Activated naive CD8-positive, alpha-beta T cell treated with anti-CD3 and anti-CD28 coated beads, Interleukin-2, amount 10 ng/mL, durations not matched to agents 7 days and 5 days (primary cell): ENCODE data around the gene IRAK3. TPM values are rescaled to one million over a fixed set of nuclear protein-coding genes. Genes with fewer than 3 reads are reported as not detected.

Experiments
- ATAC-seq: fragments of 150-1000 bp; cut with Tn5 transposase; one replicate; pipeline ENCODE4 v1.10.0; 2021; ENCODE audit warnings: low read depth, moderate library complexity
- POLR2A ChIA-PET: fragments of 350-600 bp; sonication (Branson Sonifier 250); formaldehyde crosslinking; loops from one replicate; lab custom pipeline; 2021; ENCODE audit warnings: antibody characterized with exemption; lab: Charles Lee
- DNase-seq: peaks from one replicate; pipeline ENCODE4 v3.0.0; 2021
- H3K27ac Mint-ChIP-seq: one replicate; pipeline ENCODE4 v1.8.0; 2022; ENCODE audit warnings: mild to moderate bottlenecking, mixed read lengths
- H3K27me3 Mint-ChIP-seq: one replicate; pipeline ENCODE4 v1.8.0; 2022; ENCODE audit warnings: mild to moderate bottlenecking, moderate library complexity, mixed read lengths
- H3K36me3 Mint-ChIP-seq: one replicate; pipeline ENCODE4 v1.8.0; 2021; ENCODE audit warnings: mild to moderate bottlenecking, mixed read lengths
- H3K4me1 Mint-ChIP-seq: one replicate; pipeline ENCODE4 v1.8.0; 2021; ENCODE audit warnings: mixed read lengths
- H3K4me3 Mint-ChIP-seq: one replicate; pipeline ENCODE4 v1.8.0; 2022; ENCODE audit warnings: mild to moderate bottlenecking, moderate library complexity, mixed read lengths
- H3K9me3 Mint-ChIP-seq: one replicate; pipeline ENCODE4 v1.8.0; 2021; ENCODE audit warnings: mixed read lengths
- total RNA-seq, 2 experiments: library from RNA; stranded (reverse); gene quantifications; one replicate each; pipeline ENCODE4 v1.2.3, GENCODE V29; 2021

The IRAK3 gene
- total RNA-seq, 2 experiments from 2014 or later: 0.43 to 0.53 TPM

DNA sequence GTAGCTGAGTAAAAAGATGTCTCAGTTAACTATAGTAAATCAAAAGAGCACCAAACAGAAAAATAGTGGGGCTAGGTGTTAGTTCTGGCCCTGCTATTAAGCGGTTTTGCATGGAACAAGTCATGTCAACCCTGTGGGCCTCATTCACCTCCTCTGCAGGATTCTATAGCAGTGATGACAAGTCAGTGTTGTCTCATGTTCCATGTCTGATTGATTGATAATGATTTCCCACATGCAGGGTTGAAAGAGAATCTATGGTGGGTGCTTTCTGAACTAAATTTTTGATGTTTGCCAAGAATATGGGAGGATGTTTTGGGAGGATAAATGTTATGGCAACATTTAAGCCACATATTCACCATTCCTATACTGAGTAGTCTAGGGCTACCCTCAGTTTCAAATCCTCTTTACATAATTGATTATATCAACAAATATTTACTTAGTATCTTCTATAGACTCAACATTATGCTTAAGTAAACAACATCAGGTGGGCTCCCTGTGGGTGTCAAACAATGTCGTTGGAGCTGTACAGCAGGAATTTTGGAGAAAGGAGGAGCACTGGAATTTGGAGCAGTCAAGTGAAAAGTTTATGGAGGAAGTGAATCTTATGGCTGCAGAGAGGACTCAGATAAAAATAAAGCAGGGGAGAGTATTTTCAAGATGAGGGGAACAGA is 48.6 kb downstream of the IRAK3 start:
- POLR2A ChIA-PET: no interaction called here
- Mint-ChIP-seq H3K4me3 (no peak overlapping the region), H3K4me1 (peaks cover 2% of the 10 kb centered on the region), H3K36me3 (no peaks in the 10 kb centered on the region), H3K27me3 (peaks cover 35% of the 10 kb centered on the region), H3K9me3 (no peaks in the 10 kb centered on the region), H3K27ac (no peak overlapping the region)
- DNase-seq (no peak), ATAC-seq (no peak)

DNA sequence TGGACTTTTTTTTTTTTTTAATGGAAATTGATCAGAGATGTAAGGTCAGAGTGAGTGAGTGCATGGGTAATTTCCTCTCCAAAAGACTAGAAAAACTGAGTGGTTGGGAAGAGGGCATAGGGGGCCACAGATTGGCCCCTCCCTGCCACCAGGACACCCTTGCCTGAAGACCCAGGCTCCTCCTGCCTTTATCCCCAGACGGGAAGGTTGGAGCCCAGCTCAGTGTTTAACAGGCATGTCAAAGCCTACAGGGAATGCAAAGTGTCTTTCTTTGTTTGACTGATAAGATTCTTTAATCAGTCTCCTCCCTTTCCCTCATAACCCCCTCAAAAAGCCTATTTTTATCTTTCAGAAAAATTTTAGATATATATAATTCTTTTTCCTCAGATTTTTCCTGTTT is 50.3 kb downstream of the IRAK3 start:
- peaks cover 31% of the 10 kb centered on the region for H3K27me3 Mint-ChIP-seq
- no peak overlapping the region for H3K4me3 Mint-ChIP-seq
- peaks cover 2% of the 10 kb centered on the region for H3K4me1 Mint-ChIP-seq
- H3K9me3 Mint-ChIP-seq: no peaks in the 10 kb centered on the region
- H3K27ac Mint-ChIP-seq: no peak overlapping the region
- no peaks in the 10 kb centered on the region for H3K36me3 Mint-ChIP-seq
- POLR2A ChIA-PET: no interaction called here
- DNase-seq: no peak
- ATAC-seq: no peak

DNA sequence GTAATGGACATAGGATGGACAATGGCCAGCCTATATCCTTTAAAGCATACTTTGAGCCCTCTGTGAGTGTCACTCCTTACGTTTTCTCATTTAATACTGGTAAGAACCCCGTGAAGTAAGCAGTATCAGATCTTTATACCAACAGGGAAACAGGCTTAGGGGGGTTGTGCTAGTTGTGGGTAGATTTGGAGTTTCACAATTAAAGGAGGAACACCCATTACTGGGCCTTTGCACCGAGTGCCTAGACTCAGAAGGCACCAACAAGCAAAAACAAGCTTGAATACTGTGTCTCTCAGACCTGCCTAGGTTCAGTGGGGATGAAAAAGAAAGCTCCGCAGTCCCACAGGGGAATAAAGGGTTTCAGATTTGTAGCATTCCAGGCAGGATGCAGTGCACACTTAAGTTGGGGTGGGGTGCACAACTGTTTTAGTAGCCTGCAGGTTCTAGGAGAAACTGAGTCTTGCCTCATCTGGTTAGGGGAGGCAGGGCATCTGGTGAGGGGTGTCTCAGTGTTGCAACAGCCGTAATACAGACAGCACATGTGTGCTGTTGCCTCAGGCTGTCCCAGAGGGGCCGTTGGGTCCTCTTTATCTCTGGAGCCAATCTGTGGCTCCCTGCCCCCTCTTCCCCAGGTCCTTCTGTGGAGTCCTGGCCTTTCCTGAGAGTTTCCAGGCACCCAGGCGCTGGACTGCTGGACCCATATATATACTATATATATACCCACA is 51.2 kb downstream of the IRAK3 start:
- H3K27me3 Mint-ChIP-seq: peaks cover 27% of the 10 kb centered on the region
- H3K4me3 Mint-ChIP-seq: no peak overlapping the region
- ATAC-seq (no peak), DNase-seq (no peak)
- H3K9me3 Mint-ChIP-seq: no peaks in the 10 kb centered on the region
- H3K36me3 Mint-ChIP-seq: no peaks in the 10 kb centered on the region
- H3K27ac Mint-ChIP-seq: no peak overlapping the region
- POLR2A ChIA-PET: no interaction called here
- H3K4me1 Mint-ChIP-seq: peaks cover 2% of the 10 kb centered on the region

GRCh38 chr12:66241061-66242043 is 52.3 kb downstream of the IRAK3 start:
- no peak overlapping the region for H3K27ac Mint-ChIP-seq
- H3K9me3 Mint-ChIP-seq: no peaks in the 10 kb centered on the region
- ATAC-seq (no peak), DNase-seq (no peak)
- no peaks in the 10 kb centered on the region for H3K4me1 Mint-ChIP-seq
- no peaks in the 10 kb centered on the region for H3K36me3 Mint-ChIP-seq
- H3K4me3 Mint-ChIP-seq: no peak overlapping the region
- peaks cover 21% of the 10 kb centered on the region for H3K27me3 Mint-ChIP-seq
- POLR2A ChIA-PET: no interaction called here

GRCh38 chr12:66242311-66242710 is 53.3 kb downstream of the IRAK3 start:
- no peaks in the 10 kb centered on the region for H3K36me3 Mint-ChIP-seq
- POLR2A ChIA-PET: no interaction called here
- H3K4me3 Mint-ChIP-seq: no peak overlapping the region
- DNase-seq (no peak), ATAC-seq (no peak)
- H3K27ac Mint-ChIP-seq: no peak overlapping the region
- H3K4me1 Mint-ChIP-seq: no peaks in the 10 kb centered on the region
- peaks cover 14% of the 10 kb centered on the region for H3K27me3 Mint-ChIP-seq
- H3K9me3 Mint-ChIP-seq: no peaks in the 10 kb centered on the region

DNA sequence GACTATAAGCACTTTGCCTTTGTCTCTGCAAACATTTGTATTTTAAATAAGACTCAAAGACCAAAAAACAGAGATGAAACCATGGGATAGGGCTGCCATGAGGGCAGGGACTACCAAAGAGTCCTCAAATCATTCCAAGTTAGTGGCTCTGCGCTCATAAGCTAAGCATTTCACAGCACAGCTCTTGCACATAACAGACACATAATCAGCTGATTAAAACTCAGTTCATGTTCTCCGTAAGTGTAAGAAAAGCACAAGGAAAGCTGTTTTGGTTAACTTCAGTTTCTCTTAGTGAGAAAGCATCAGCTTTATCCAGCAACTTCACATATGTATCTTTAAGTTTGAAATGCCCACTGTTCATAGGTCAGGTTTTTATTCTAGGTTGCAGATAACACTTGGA is 54.9 kb downstream of the IRAK3 start:
- Mint-ChIP-seq H3K36me3 (no peaks in the 10 kb centered on the region), H3K4me3 (no peak overlapping the region), H3K27ac (no peak overlapping the region), H3K9me3 (no peaks in the 10 kb centered on the region), H3K4me1 (no peaks in the 10 kb centered on the region), H3K27me3 (peaks cover 7% of the 10 kb centered on the region)
- POLR2A ChIA-PET: no interaction called here
- no peak for DNase-seq
- no peak for ATAC-seq

DNA sequence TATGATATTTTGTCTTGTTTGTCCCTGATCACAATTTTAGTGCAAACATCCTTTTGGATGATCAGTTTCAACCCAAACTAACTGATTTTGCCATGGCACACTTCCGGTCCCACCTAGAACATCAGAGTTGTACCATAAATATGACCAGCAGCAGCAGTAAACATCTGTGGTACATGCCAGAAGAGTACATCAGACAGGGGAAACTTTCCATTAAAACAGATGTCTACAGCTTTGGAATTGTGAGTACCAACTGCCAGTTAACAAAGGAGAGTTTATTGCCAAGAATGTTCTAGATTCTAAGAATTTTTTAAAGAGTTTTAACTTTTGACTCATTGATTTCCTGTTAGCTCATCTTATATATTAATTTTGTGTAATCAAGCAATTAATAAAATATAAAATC is 55.4 kb downstream of the IRAK3 start:
- H3K36me3 Mint-ChIP-seq: no peaks in the 10 kb centered on the region
- no peak overlapping the region for H3K4me3 Mint-ChIP-seq
- ATAC-seq (no peak), DNase-seq (no peak)
- POLR2A ChIA-PET: no interaction called here
- H3K4me1 Mint-ChIP-seq: no peaks in the 10 kb centered on the region
- H3K9me3 Mint-ChIP-seq: no peaks in the 10 kb centered on the region
- H3K27ac Mint-ChIP-seq: no peak overlapping the region
- peaks cover 4% of the 10 kb centered on the region for H3K27me3 Mint-ChIP-seq

GRCh38 chr12:66247741-66248140 is 58.7 kb downstream of the IRAK3 start:
- DNase-seq (no peak), ATAC-seq (no peak)
- Mint-ChIP-seq H3K27ac (no peak overlapping the region), H3K36me3 (no peaks in the 10 kb centered on the region), H3K4me3 (no peak overlapping the region), H3K4me1 (no peaks in the 10 kb centered on the region), H3K27me3 (peaks cover 4% of the 10 kb centered on the region), H3K9me3 (no peaks in the 10 kb centered on the region)
- POLR2A ChIA-PET: no interaction called here

- ATAC-seq: no peak
- no peak overlapping the region for H3K27ac Mint-ChIP-seq
Observed at GRCh38 chr12:66251049-66251448, 62.0 kb downstream of the IRAK3 start.

DNA sequence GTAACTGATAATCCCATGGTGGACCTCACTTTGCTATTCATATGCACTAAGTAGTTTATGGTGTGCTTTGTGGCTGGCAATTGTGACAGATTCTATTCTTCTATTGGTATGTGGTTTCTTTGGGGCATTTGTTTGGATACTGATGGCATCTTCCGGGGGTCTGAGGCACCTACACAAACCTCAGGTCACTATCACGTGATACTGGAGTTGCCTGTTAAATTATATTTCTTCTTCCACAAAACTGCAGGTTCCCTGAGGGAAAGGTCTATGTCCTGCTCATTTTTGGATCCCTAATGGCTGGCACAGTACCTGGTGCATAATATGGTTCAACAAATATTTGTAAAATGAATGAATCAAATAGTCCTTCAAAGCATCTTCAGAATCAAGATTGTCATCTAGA is 63.8 kb downstream of the IRAK3 start:
- POLR2A ChIA-PET: no interaction called here
- H3K4me1 Mint-ChIP-seq: no peaks in the 10 kb centered on the region

More at GRCh38 chr12:66251049-66251448, 62.0 kb downstream of the IRAK3 start:
- Mint-ChIP-seq H3K9me3 (no peaks in the 10 kb centered on the region), H3K27me3 (peaks cover 2% of the 10 kb centered on the region), H3K36me3 (no peaks in the 10 kb centered on the region), H3K4me1 (no peaks in the 10 kb centered on the region), H3K4me3 (no peak overlapping the region)
- POLR2A ChIA-PET: no interaction called here
- DNase-seq: no peak

DNA sequence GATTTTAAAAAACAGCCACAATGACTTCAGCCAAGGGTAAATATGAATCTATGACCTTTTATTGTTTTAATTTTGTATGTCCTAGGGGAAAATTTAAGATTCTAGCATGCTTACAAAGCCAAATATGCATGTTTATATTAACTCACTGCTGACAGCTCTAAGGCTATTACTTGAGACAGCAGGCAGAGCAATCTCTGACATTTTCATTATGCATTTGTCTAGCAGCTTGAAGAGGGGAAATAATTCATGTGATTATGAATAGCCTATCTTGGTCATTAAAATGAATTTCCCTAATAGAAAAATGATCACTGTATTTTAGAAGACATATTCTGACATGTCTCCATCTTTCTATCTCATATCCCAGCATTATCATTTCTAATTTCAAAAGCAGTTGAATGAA is 66.7 kb downstream of the IRAK3 start:
- Mint-ChIP-seq H3K9me3 (no peaks in the 10 kb centered on the region), H3K27ac (no peak overlapping the region), H3K4me3 (no peak overlapping the region), H3K27me3 (peaks cover 4% of the 10 kb centered on the region), H3K4me1 (no peaks in the 10 kb centered on the region), H3K36me3 (no peaks in the 10 kb centered on the region)
- DNase-seq (no peak), ATAC-seq (no peak)
- POLR2A ChIA-PET: no interaction called here

More for the DNA sequence above, 63.8 kb downstream of the IRAK3 start:
- no peak for DNase-seq
- peaks cover 2% of the 10 kb centered on the region for H3K27me3 Mint-ChIP-seq
- no peaks in the 10 kb centered on the region for H3K9me3 Mint-ChIP-seq
- no peaks in the 10 kb centered on the region for H3K36me3 Mint-ChIP-seq
- ATAC-seq: no peak
- H3K4me3 Mint-ChIP-seq: no peak overlapping the region
- H3K27ac Mint-ChIP-seq: no peak overlapping the region

DNA sequence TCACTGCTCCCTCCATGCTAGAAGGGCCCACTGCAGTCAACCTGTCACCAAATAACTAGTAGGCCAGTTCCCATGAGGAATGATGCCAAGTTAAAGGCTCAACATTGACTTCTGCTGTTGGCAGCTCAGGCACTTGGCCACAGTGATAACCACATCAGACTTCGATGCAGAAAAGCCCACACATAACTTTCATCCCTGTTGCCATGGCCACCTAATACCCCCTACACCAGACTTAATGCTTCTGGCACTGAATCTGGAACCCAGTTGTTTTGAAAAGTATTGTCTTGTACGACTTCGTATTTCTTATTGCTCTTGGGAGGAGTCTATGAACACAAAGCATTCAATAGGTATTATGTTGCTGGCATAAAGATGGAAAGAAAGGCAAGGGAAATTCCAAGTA is 69.0 kb downstream of the IRAK3 start:
- H3K4me3 Mint-ChIP-seq: no peak overlapping the region
- H3K36me3 Mint-ChIP-seq: no peaks in the 10 kb centered on the region
- no peaks in the 10 kb centered on the region for H3K4me1 Mint-ChIP-seq
- POLR2A ChIA-PET: no interaction called here
- no peak for DNase-seq
- ATAC-seq: no peak
- no peaks in the 10 kb centered on the region for H3K9me3 Mint-ChIP-seq
- peaks cover 8% of the 10 kb centered on the region for H3K27me3 Mint-ChIP-seq
- no peak overlapping the region for H3K27ac Mint-ChIP-seq

DNA sequence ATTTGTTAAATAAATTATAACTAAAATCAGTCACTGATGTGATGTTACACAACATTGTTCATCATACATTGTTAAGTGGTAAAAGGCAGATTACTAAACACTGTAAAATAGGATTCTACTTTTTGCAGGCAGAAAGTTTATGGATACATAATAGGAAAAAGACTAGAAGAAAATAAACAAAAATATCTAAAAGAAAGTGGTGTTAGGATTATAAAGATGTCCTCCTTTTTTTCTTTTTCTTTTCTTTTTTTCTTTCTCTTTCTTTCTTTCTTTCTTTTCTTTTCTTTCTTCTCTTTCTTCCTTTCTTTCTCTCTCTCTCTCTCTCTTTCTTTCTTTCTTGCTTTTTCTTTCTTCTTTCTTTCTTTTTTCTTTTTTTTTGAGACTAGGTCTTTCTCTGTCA is 73.7 kb downstream of the IRAK3 start:
- POLR2A ChIA-PET: no interaction called here
- Mint-ChIP-seq H3K9me3 (no peaks in the 10 kb centered on the region), H3K27me3 (peaks cover 14% of the 10 kb centered on the region), H3K4me3 (no peak overlapping the region), H3K27ac (no peak overlapping the region), H3K4me1 (peaks cover 2% of the 10 kb centered on the region), H3K36me3 (no peaks in the 10 kb centered on the region)
- DNase-seq (no peak), ATAC-seq (no peak)
